WTC11 (cell line): ENCODE results near the gene TRIM47. TPM values are rescaled to one million over a fixed set of nuclear protein-coding genes. Genes with fewer than 3 reads are reported as not detected.

ENCODE experiments used
- ATAC-seq: fragments of 200-7000 bp; cut with Tn5 transposase; 2 replicates; pipeline ENCODE4 v1.10.0; 2021; ENCODE audit warnings: mild to moderate bottlenecking, moderate library complexity
- CTCF ChIA-PET: fragments of 300-600 bp; sonication (Branson Sonifier 250); formaldehyde crosslinking; loops from one replicate; lab custom pipeline; 2021; ENCODE audit warnings: antibody characterized with exemption; lab: Charles Lee
- POLR2A ChIA-PET: fragments of 350-600 bp; sonication (Branson Sonifier 250); formaldehyde crosslinking; loops from one replicate; lab custom pipeline; 2021; ENCODE audit warnings: antibody characterized with exemption; lab: Charles Lee
- DNase-seq: peaks from one replicate; pipeline ENCODE4 v3.0.0; 2021; ENCODE audit warnings: low spot score
- H3K27ac Mint-ChIP-seq: 2 replicates; pipeline ENCODE4 v1.8.0; 2021; ENCODE audit warnings: mixed read lengths
- H3K27me3 Mint-ChIP-seq: 2 replicates; pipeline ENCODE4 v1.8.0; 2021; ENCODE audit warnings: low read depth, mild to moderate bottlenecking, moderate library complexity, mixed read lengths
- H3K36me3 Mint-ChIP-seq: 2 replicates; pipeline ENCODE4 v1.8.0; 2021; ENCODE audit warnings: mixed read lengths
- H3K4me1 Mint-ChIP-seq: 2 replicates; pipeline ENCODE4 v1.8.0; 2022; ENCODE audit warnings: mixed read lengths
- H3K4me3 Mint-ChIP-seq: 2 replicates; pipeline ENCODE4 v1.8.0; 2021; ENCODE audit warnings: mild to moderate bottlenecking, moderate library complexity, mixed read lengths
- H3K9me3 Mint-ChIP-seq: 2 replicates; pipeline ENCODE4 v1.8.0; 2021; ENCODE audit warnings: mixed read lengths
- AFF4 ChIP-seq: sonication (generic); formaldehyde crosslinking; IDR thresholded peaks from 2 replicates; pipeline ENCODE4 v1.8.1; 2023; ENCODE audit warnings: mild to moderate bottlenecking, missing genetic modification reagents, borderline replicate concordance
- CDX4 ChIP-seq: fragments of 250-450 bp; sonication (Bioruptor Pico); IDR thresholded peaks from 2 replicates; pipeline ENCODE4 v1.9.0; 2021; ENCODE audit warnings: moderate library complexity, mild to moderate bottlenecking, inconsistent platforms, borderline replicate concordance
- CTCF ChIP-seq: fragments of 200-600 bp; IDR thresholded peaks from 2 replicates; pipeline ENCODE4 v1.8.0; 2022; ENCODE audit warnings: antibody characterized with exemption
- E2F4 ChIP-seq: sonication (generic); formaldehyde crosslinking; IDR thresholded peaks from 2 replicates; pipeline ENCODE4 v1.8.1; 2022; ENCODE audit warnings: low read depth, mild to moderate bottlenecking, moderate library complexity, missing genetic modification reagents, borderline replicate concordance
- EMX1 ChIP-seq: fragments of 250-450 bp; sonication (Bioruptor Pico); IDR thresholded peaks from 2 replicates; pipeline ENCODE4 v1.8.0; 2021; ENCODE audit warnings: mild to moderate bottlenecking
- FOXK1 ChIP-seq: sonication (generic); formaldehyde crosslinking; IDR thresholded peaks from 2 replicates; pipeline ENCODE4 v1.8.0; 2022; ENCODE audit warnings: mild to moderate bottlenecking, moderate library complexity, missing genetic modification reagents
- MYBL2 ChIP-seq: sonication (generic); formaldehyde crosslinking; IDR thresholded peaks from 2 replicates; pipeline ENCODE4 v1.8.1; 2023; ENCODE audit warnings: mild to moderate bottlenecking, moderate library complexity, missing genetic modification reagents
- NFE2L1 ChIP-seq: sonication (generic); formaldehyde crosslinking; IDR thresholded peaks from 2 replicates; pipeline ENCODE4 v1.8.1; 2023; ENCODE audit warnings: missing genetic modification reagents
- NR2C2 ChIP-seq: sonication (generic); formaldehyde crosslinking; IDR thresholded peaks from 2 replicates; pipeline ENCODE4 v1.8.0; 2022; ENCODE audit warnings: mild to moderate bottlenecking, missing genetic modification reagents
- PREB ChIP-seq: sonication (generic); formaldehyde crosslinking; IDR thresholded peaks from 2 replicates; pipeline ENCODE4 v1.8.1; 2022; ENCODE audit warnings: mild to moderate bottlenecking, missing genetic modification reagents, moderate library complexity, borderline replicate concordance
- SMAD3 ChIP-seq: sonication (generic); formaldehyde crosslinking; IDR thresholded peaks from 2 replicates; pipeline ENCODE4 v1.8.0; 2022; ENCODE audit warnings: missing genetic modification reagents, mild to moderate bottlenecking, borderline replicate concordance
- SMAD4 ChIP-seq: sonication (generic); formaldehyde crosslinking; IDR thresholded peaks from 2 replicates; pipeline ENCODE4 v1.8.0; 2022; ENCODE audit warnings: mild to moderate bottlenecking, missing genetic modification reagents
- STAT6 ChIP-seq: sonication (generic); formaldehyde crosslinking; conservative IDR thresholded peaks from 2 replicates; pipeline ENCODE4 v1.8.1; 2023; ENCODE audit warnings: mild to moderate bottlenecking, low read depth, missing genetic modification reagents, moderate library complexity
- TCF7 ChIP-seq: sonication (generic); formaldehyde crosslinking; IDR thresholded peaks from 2 replicates; pipeline ENCODE4 v1.8.0; 2022; ENCODE audit warnings: mild to moderate bottlenecking, low read depth, missing genetic modification reagents, moderate library complexity
- TEAD1 ChIP-seq: sonication (generic); formaldehyde crosslinking; IDR thresholded peaks from 2 replicates; pipeline ENCODE4 v1.8.0; 2022; ENCODE audit warnings: mild to moderate bottlenecking, missing genetic modification reagents
- ZBTB43 ChIP-seq: sonication (generic); formaldehyde crosslinking; IDR thresholded peaks from 2 replicates; pipeline ENCODE4 v1.8.1; 2023; ENCODE audit warnings: mild to moderate bottlenecking, missing genetic modification reagents
- ZNF232 ChIP-seq: sonication (generic); formaldehyde crosslinking; IDR thresholded peaks from 2 replicates; pipeline ENCODE4 v1.8.0; 2022; ENCODE audit warnings: mild to moderate bottlenecking, missing genetic modification reagents
- ZNF423 ChIP-seq: fragments of 250-450 bp; sonication (Bioruptor Pico); IDR thresholded peaks from 2 replicates; pipeline ENCODE4 v2.1.2; 2022; ENCODE audit warnings: mild to moderate bottlenecking, moderate library complexity
- ZNF425 ChIP-seq: fragments of 250-450 bp; sonication (Bioruptor Pico); conservative IDR thresholded peaks from 2 replicates; pipeline ENCODE4 v1.9.0; 2021; ENCODE audit warnings: mild to moderate bottlenecking
- total RNA-seq: library from RNA; stranded (reverse); gene quantifications from 3 replicates; pipeline ENCODE4 v1.2.3, GENCODE V29; 2021

Gene TRIM47
- total RNA-seq, 1 experiment from 2014 or later = 10.0 TPM

- TF ChIP-seq ZNF232 (CRISPR knock-in tag) (no peak), NFE2L1 (CRISPR knock-in tag) (no peak), STAT6 (CRISPR knock-in tag) (no peak)
Measured at GRCh38 chr17:75925103-75925502, 46.7 kb upstream of the TRIM47 start (continued).

GRCh38 chr17:75922963-75923874, 44.8 kb upstream of the TRIM47 start:
- Mint-ChIP-seq H3K9me3 (no peaks in the 10 kb centered on the region), H3K4me3 (no peak overlapping the region), H3K27ac (no peak overlapping the region), H3K27me3 (no peaks in the 10 kb centered on the region), H3K36me3 (peaks cover 2% of the 10 kb centered on the region; the same call in 1 of the 2 replicates), H3K4me1 (no peaks in the 10 kb centered on the region)
- POLR2A ChIA-PET = interaction anchor here (0.9 kb wide), 1 partner anchor 18 kb away, joined by 3 read pairs; the partner anchor contains the start of gene MRPL38
- ATAC-seq (no peak), DNase-seq (no peak)
- CTCF ChIA-PET = interaction anchor here (0.6 kb wide), 1 partner anchor 83 kb away, joined by 3 read pairs; no protein-coding TSS in a partner anchor
- no peak for TF ChIP-seq FOXK1
- TF ChIP-seq ZNF423 (CRISPR knock-in tag) = no peak
- no peak for TF ChIP-seq SMAD4
- TF ChIP-seq CTCF = no peak
- no peak for TF ChIP-seq TEAD1 (CRISPR knock-in tag)
- TF ChIP-seq NR2C2 (CRISPR knock-in tag) = no peak
- no peak for TF ChIP-seq ZNF232 (CRISPR knock-in tag)
- no peak for TF ChIP-seq E2F4
- TF ChIP-seq CDX4 (CRISPR knock-in tag) = no peak
- TF ChIP-seq TCF7 (CRISPR knock-in tag) = no peak
- no peak for TF ChIP-seq EMX1 (CRISPR knock-in tag)
- TF ChIP-seq SMAD3 (CRISPR knock-in tag) = no peak
- no peak for TF ChIP-seq MYBL2 (CRISPR knock-in tag)
- no peak for TF ChIP-seq AFF4 (CRISPR knock-in tag)
- no peak for TF ChIP-seq ZNF425 (CRISPR knock-in tag)
- TF ChIP-seq PREB (CRISPR knock-in tag) = no peak
- TF ChIP-seq ZBTB43 = no peak
